COLO829 (cell line): ENCODE results near the gene SYNGR3.

ENCODE experiments used
- DNase-seq: peaks from one replicate; pipeline ENCODE4 v3.0.0; 2012; ENCODE audit warnings: low spot score

Gene SYNGR3

GRCh38 chr16:1992704-1993317 lies 3.0 kb downstream of the SYNGR3 start:
- DNase-seq = no peak

- no peak for DNase-seq
These were observed 4.0 kb downstream of the SYNGR3 start for GRCh38 chr16:1993731-1994131.

- no peak for DNase-seq
These were observed 8.0 kb downstream of the SYNGR3 start for GRCh38 chr16:1997494-1998359.

GRCh38 chr16:1998360-1998835 lies 8.6 kb downstream of the SYNGR3 start:
- DNase-seq = no peak

GRCh38 chr16:1998852-1999801 lies 9.4 kb downstream of the SYNGR3 start:
- DNase-seq = no peak

GRCh38 chr16:1999866-2000514 lies 10.2 kb downstream of the SYNGR3 start:
- no peak for DNase-seq

GRCh38 chr16:2001035-2001434 lies 11.3 kb downstream of the SYNGR3 start:
- DNase-seq = no peak

- DNase-seq = no peak
These were observed 11.9 kb downstream of the SYNGR3 start for GRCh38 chr16:2001456-2002355.

- DNase-seq = no peak
These were observed 12.8 kb downstream of the SYNGR3 start for GRCh38 chr16:2002406-2003230.

GRCh38 chr16:2003231-2003826 lies 13.6 kb downstream of the SYNGR3 start:
- no peak for DNase-seq

GRCh38 chr16:2003827-2004641 lies 14.3 kb downstream of the SYNGR3 start:
- DNase-seq = peak; percentile 79

GRCh38 chr16:2004795-2005517 lies 15.2 kb downstream of the SYNGR3 start:
- DNase-seq = no peak

- no peak for DNase-seq
These were observed 15.9 kb downstream of the SYNGR3 start for GRCh38 chr16:2005646-2006045.

GRCh38 chr16:2006317-2006716 lies 16.5 kb downstream of the SYNGR3 start:
- no peak for DNase-seq

GRCh38 chr16:2007081-2007836 lies 17.5 kb downstream of the SYNGR3 start:
- no peak for DNase-seq

GRCh38 chr16:2008009-2008526 lies 18.3 kb downstream of the SYNGR3 start:
- DNase-seq = no peak

GRCh38 chr16:2008631-2009163 lies 18.9 kb downstream of the SYNGR3 start:
- no peak for DNase-seq
